RWPE1 (cell line): ENCODE results near the gene ISYNA1.

Source experiments
- CTCF ChIA-PET: fragments of 350-600 bp; sonication (Branson Sonifier 250); formaldehyde crosslinking; extraction: SDS; loops from one replicate; lab custom pipeline; 2021; lab: Yijun Ruan, JAX
- POLR2A ChIA-PET: fragments of 400-600 bp; formaldehyde crosslinking; extraction: SDS; loops from one replicate; lab custom pipeline; 2020; ENCODE audit warnings: antibody characterized with exemption; ENCODE audit not compliant: low non-redundant PET; lab: Yijun Ruan, JAX
- DNase-seq: peaks from one replicate; pipeline ENCODE4 v3.0.0; 2012; ENCODE audit warnings: low spot score
- H3K27ac ChIP-seq: fragments of 450-650 bp; 2 replicates; pipeline ENCODE4 v1.5.1; 2017
- TF ChIP-seq, protein P1 (sequence below): fragments of 450-650 bp; conservative IDR thresholded peaks from 2 replicates; pipeline ENCODE4 v1.5.1; 2017; ENCODE audit warnings: low read depth, mild to moderate bottlenecking

The ISYNA1 gene

GRCh38 chr19:18442941-18443340 is 5.0 kb upstream of the ISYNA1 start:
- ChIA-PET CTCF (interaction anchor here (0.6 to 0.9 kb wide), 2 partner anchors 19 to 319 kb away, joined by 3 read pairs; no protein-coding TSS in a partner anchor), POLR2A (no interaction called here)
- H3K27ac ChIP-seq: peak overlapping the region; percentile 45
- no peak for DNase-seq
- TF ChIP-seq, protein P1, sequence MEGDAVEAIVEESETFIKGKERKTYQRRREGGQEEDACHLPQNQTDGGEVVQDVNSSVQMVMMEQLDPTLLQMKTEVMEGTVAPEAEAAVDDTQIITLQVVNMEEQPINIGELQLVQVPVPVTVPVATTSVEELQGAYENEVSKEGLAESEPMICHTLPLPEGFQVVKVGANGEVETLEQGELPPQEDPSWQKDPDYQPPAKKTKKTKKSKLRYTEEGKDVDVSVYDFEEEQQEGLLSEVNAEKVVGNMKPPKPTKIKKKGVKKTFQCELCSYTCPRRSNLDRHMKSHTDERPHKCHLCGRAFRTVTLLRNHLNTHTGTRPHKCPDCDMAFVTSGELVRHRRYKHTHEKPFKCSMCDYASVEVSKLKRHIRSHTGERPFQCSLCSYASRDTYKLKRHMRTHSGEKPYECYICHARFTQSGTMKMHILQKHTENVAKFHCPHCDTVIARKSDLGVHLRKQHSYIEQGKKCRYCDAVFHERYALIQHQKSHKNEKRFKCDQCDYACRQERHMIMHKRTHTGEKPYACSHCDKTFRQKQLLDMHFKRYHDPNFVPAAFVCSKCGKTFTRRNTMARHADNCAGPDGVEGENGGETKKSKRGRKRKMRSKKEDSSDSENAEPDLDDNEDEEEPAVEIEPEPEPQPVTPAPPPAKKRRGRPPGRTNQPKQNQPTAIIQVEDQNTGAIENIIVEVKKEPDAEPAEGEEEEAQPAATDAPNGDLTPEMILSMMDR: no peak

- TF ChIP-seq, protein P1: no peak
- H3K27ac ChIP-seq: peak overlapping the region; percentile 94
- CTCF ChIA-PET: interaction anchor here (0.6 to 0.9 kb wide), 2 partner anchors 19 to 320 kb away, joined by 3 read pairs; no protein-coding TSS in a partner anchor
- DNase-seq: no peak
- POLR2A ChIA-PET: no interaction called here
Observed at GRCh38 chr19:18441804-18442788, 4.2 kb upstream of the ISYNA1 start.

- peak overlapping the region; percentile 94 for H3K27ac ChIP-seq
- no peak for DNase-seq
- TF ChIP-seq, protein P1: no peak
- POLR2A ChIA-PET: no interaction called here
- CTCF ChIA-PET: interaction anchor here (2.9 kb wide), 1 partner anchor 9 kb away, joined by 16 read pairs; no protein-coding TSS in a partner anchor
Observed at GRCh38 chr19:18440936-18441803, 3.2 kb upstream of the ISYNA1 start.

DNA sequence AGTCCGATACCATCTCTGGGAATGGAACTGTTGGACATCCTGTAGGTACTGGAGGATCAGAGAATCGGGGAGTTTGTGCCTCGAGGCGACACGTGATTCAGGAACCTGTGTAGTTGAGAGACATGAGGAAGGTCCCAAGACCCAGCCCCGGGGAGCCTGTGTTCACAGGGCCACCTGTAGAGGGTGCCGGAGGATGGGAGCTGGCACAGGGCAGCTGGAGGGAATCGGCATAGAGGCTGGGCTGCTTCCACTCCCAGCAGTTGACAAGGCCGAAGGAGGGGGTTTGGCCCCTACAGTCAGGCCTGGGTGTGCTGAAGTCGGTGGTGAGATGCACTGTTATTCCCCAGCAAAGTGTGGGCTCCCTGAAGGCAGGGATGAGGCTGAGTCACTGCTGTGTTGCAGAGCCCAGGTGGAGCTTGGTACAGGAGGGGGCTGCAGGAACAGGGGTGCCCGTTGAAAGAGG is 2.5 kb upstream of the ISYNA1 start:
- POLR2A ChIA-PET: no interaction called here
- no peak for DNase-seq

GRCh38 chr19:18439910-18440237 is 1.9 kb upstream of the ISYNA1 start:
- H3K27ac ChIP-seq: peak overlapping the region; percentile 94
- POLR2A ChIA-PET: no interaction called here
- no peak for DNase-seq
- CTCF ChIA-PET: interaction anchor here (0.5 to 2.9 kb wide), 5 partner anchors 11 to 150 kb away, joined by 3 to 16 read pairs (median 3); no protein-coding TSS in a partner anchor
- TF ChIP-seq, protein P1: no peak

More for the DNA sequence above, 2.5 kb upstream of the ISYNA1 start:
- peak overlapping the region; percentile 94 for H3K27ac ChIP-seq
- TF ChIP-seq, protein P1: no peak; the same call in 1 of the 2 replicates
- CTCF ChIA-PET: interaction anchor here (0.6 to 2.9 kb wide), 3 partner anchors 10 to 106 kb away, joined by 3 to 16 read pairs (median 3); no protein-coding TSS in a partner anchor
